OCI-LY3 (cell line): ENCODE results near the gene CREBL2.
A peak's percentile ranks its signal among the peaks of the same experiment; 100 is the strongest.

Experiments used
- H2AFZ ChIP-seq: fragments of 200-600, 300-600 bp; shearing (Covaris generic); 2 replicates; pipeline ENCODE4 v1.6.0; 2014; ENCODE audit warnings: antibody characterized with exemption, low read depth, low read length
- H3K27ac ChIP-seq: fragments of 200-600, 300-600 bp; sonication (generic); 2 replicates; pipeline ENCODE4 v1.5.1; 2014; ENCODE audit warnings: mild to moderate bottlenecking, low read length, moderate library complexity, mixed read lengths
- H3K27me3 ChIP-seq: fragments of 200-600, 300-600 bp; sonication (generic); 2 replicates; pipeline ENCODE4 v1.6.1; 2014; ENCODE audit warnings: low read depth, low read length, mixed read lengths
- H3K36me3 ChIP-seq: fragments of 200-600, 300-600 bp; sonication (generic); replicated peaks from 2 replicates; pipeline ENCODE3; 2014; ENCODE audit warnings: low read depth, low read length, mixed read lengths
- H3K4me1 ChIP-seq: fragments of 300-600, 200-600 bp; sonication (generic); 2 replicates; pipeline ENCODE4 v1.6.1; 2014; ENCODE audit warnings: low read length, mixed read lengths
- H3K4me2 ChIP-seq: fragments of 200-600, 300-600 bp; sonication (generic); 2 replicates; pipeline ENCODE4 v1.6.1; 2014; ENCODE audit warnings: low read length, mixed read lengths
- H3K4me3 ChIP-seq: fragments of 300-600, 200-600 bp; sonication (generic); 2 replicates; pipeline ENCODE4 v1.5.1; 2014; ENCODE audit warnings: antibody characterized with exemption, mild to moderate bottlenecking, low read length, moderate library complexity
- H3K79me2 ChIP-seq: fragments of 300-600, 200-600 bp; shearing (Covaris generic); 2 replicates; pipeline ENCODE4 v1.6.1; 2014; ENCODE audit warnings: mild to moderate bottlenecking, low read length, mixed read lengths
- H3K9ac ChIP-seq: fragments of 300-600, 200-600 bp; shearing (Covaris generic); 2 replicates; pipeline ENCODE4 v1.6.0; 2014; ENCODE audit warnings: mild to moderate bottlenecking, low read length, moderate library complexity
- H3K9me3 ChIP-seq: fragments of 200-600, 300-600 bp; shearing (Covaris generic); 2 replicates; pipeline ENCODE4 v1.6.1; 2014; ENCODE audit warnings: low read length, mixed read lengths; ENCODE audit not compliant: insufficient read depth
- H4K20me1 ChIP-seq: fragments of 200-600, 300-600 bp; sonication (generic); 2 replicates; pipeline ENCODE4 v1.6.1; 2016; ENCODE audit warnings: low read length, mixed read lengths; ENCODE audit not compliant: insufficient read depth
- CTCF ChIP-seq: fragments of 200-600, 300-600 bp; sonication (generic); IDR thresholded peaks from 2 replicates; pipeline ENCODE4 v1.5.1; 2014; ENCODE audit warnings: antibody characterized with exemption, low read length, low read depth
- EZH2phosphoT487 ChIP-seq: fragments of 200-600 bp; shearing (Covaris generic); IDR thresholded peaks from 2 replicates; pipeline ENCODE4 v1.6.1; 2018; ENCODE audit warnings: antibody characterized with exemption, mixed run types, low read depth

CREBL2 gene

GRCh38 chr12:12691549-12691948, 79.9 kb downstream of the CREBL2 start:
- H2AFZ ChIP-seq: no peak overlapping the region
- no peak overlapping the region for H3K27ac ChIP-seq
- no peak overlapping the region for H3K4me3 ChIP-seq
- no peak for TF ChIP-seq CTCF
- TF ChIP-seq EZH2phosphoT487: no peak
- H3K4me2 ChIP-seq: peak overlapping the region; percentile 22
- no peak overlapping the region for H3K9ac ChIP-seq
- no peaks in the 10 kb centered on the region for H3K27me3 ChIP-seq
- peaks cover 3% of the 10 kb centered on the region for H3K36me3 ChIP-seq
- H3K9me3 ChIP-seq: no peaks in the 10 kb centered on the region
- peaks cover 27% of the 10 kb centered on the region for H3K4me1 ChIP-seq
- no peaks in the 10 kb centered on the region for H3K79me2 ChIP-seq
- no peaks in the 10 kb centered on the region for H4K20me1 ChIP-seq

- no peaks in the 10 kb centered on the region for H3K27me3 ChIP-seq
- no peaks in the 10 kb centered on the region for H3K79me2 ChIP-seq
- H3K4me3 ChIP-seq: no peak overlapping the region
- peaks cover 39% of the 10 kb centered on the region for H3K4me1 ChIP-seq
- H3K9me3 ChIP-seq: no peaks in the 10 kb centered on the region
- H4K20me1 ChIP-seq: no peaks in the 10 kb centered on the region
- H3K9ac ChIP-seq: no peak overlapping the region
- H3K4me2 ChIP-seq: no peak overlapping the region
- no peak for TF ChIP-seq CTCF
- TF ChIP-seq EZH2phosphoT487: no peak
- no peak overlapping the region for H3K27ac ChIP-seq
- H2AFZ ChIP-seq: no peak overlapping the region
- H3K36me3 ChIP-seq: peaks cover 3% of the 10 kb centered on the region
These were observed 81.5 kb downstream of the CREBL2 start for GRCh38 chr12:12693111-12693671.
